GM19035 (cell line): ENCODE data around the gene IFNLR1.
A peak's percentile ranks its signal among the peaks of the same experiment; 100 is the strongest.
"Not testable (repeated sequence)": the region's sequence is repeated elsewhere in the genome, so short reads cannot be mapped to it uniquely, and the experiment has no call there.

ENCODE experiments used
- ATAC-seq: cut with Tn5 transposase; IDR thresholded peaks from one replicate; pipeline ENCODE4 v1.9.1; 2021; ENCODE audit not compliant: unreplicated experiment

The IFNLR1 gene

GRCh38 chr1:24186993-24187790 is at the start of gene IFNLR1:
TSS of gene IFNLR1 (minus strand) at chr1:24187289. CDS start at chr1:24187248, 41 bp downstream.
- peak; percentile 43 for ATAC-seq

DNA sequence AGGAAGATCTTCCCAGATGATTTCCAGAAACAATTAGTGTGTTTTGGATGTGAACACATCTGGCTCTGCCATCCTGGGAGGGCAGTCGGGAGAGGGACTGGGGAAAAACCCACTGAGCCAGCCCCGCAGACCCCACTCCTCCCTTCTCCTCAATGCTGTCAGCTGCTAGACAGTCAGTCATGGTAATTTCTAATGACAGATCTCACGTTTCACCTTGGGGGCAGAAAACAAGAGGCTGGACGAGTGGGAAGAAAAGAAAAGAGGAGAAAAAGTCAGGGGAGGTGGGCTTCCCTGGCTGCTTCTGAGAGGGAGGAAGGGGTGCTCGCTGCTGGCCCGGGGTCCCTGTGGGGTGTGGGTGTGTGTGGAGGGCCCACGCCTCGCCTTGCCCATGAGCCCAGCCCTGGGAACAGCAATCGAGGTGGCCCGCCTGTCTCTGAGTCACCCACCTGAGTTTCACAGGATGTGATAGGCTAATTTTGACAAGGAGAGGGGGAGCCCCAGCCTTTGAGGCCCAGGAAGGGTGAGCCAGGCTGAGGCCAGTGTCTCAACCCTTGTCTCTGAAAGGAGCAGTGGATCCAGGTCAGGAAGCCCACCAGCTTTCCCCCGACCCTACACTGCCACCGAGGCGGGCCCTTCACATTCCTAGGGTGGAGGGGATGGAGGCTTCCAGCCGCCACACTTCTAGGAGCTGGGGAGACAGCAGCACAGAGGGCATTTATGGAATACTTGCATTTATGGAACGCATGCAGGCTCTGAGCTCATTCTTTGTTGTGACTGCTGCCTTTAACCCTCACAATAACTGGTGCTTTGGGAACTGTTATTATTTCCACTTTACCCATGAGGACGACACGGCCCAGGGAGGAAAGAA is 49.1 kb upstream of the IFNLR1 start:
- ATAC-seq, result no peak

DNA sequence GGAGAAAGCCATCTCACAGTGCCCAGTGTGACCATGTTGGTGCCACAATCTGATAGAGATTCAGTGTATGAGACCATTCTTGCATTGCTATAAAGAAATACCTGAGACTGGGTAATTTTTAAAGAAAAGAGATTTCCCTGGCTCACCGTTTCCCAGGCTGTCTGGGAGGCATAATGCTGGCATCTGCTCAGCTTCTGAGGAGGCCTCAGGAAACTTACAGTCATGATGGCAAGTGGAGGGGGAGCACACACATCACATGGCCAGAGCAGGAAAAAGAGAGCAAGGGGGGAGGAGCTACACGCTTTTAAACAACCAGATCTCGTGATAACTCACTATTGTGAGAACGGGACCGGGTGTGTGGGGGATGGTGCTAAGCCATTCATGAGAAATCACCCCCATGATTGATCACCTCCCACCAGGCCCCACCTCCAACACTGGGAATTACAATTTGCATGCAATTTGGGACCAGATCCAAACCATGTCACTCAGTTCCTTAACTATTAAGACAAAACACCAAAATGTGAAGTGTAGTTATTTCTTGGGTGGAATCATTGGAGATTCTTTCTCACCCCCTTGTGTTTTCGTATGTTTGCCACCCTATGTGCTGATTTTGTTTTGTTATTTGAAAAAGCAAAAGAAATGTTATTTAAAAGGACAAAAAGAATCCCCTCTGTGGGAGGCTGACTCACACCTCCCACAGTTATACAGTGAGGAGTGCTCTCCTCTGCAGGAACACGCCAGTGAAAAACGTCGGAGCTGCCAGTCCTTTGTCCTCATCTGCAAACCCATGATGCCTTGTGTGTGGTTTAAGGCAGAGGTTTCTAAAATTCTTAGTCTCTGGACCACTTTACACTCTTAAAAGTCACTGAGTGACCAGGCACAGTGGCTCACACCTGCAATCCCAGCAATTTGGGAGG is 46.9 kb upstream of the IFNLR1 start:
- ATAC-seq, result no peak

- no peak for ATAC-seq
These were observed 44.6 kb upstream of the IFNLR1 start for GRCh38 chr1:24231701-24232100.

DNA sequence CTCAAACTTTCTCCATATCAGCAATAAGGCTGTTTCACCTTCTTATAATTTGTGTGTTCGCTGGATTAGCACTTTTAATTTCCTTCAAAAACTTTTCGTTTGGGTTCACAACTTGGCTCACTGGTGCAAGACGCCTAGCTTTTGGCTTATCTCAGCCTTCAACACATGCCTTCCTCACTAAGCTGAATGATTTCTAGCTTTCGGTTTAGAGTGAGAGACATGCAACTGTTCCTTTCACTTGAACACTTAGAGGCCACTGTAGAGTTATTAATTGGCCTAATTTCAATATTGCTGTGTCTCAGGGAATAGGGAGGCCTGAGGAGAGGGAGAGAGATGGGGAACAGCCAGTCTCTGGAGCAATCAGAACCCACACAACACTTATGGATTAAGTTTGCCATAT is 41.2 kb upstream of the IFNLR1 start:
- peak; percentile 59 for ATAC-seq

- no peak for ATAC-seq
These were observed 39.7 kb upstream of the IFNLR1 start for GRCh38 chr1:24226749-24227148.

DNA sequence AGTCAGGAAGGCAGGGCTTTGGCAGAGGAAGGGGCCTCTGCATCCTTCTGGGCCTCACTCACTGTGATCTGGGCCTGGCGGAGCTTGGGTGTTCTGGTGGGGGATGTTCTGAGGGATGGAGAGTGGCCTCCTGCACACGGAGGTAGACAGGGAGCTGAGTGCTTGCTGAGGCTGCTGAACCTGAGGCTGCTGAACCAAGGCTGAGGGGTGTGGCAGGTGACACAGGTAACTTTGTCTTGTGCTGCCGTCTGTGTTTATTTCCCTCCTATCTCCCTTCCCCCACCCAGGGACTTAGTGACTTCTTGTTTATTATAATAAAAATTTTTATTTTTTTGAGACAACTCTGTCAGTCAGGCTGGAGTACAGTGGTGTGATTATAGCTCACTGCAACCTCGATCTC is 37.7 kb upstream of the IFNLR1 start:
- ATAC-seq, result no peak

- ATAC-seq, result no peak
These were observed 37.0 kb upstream of the IFNLR1 start for GRCh38 chr1:24224086-24224485.

DNA sequence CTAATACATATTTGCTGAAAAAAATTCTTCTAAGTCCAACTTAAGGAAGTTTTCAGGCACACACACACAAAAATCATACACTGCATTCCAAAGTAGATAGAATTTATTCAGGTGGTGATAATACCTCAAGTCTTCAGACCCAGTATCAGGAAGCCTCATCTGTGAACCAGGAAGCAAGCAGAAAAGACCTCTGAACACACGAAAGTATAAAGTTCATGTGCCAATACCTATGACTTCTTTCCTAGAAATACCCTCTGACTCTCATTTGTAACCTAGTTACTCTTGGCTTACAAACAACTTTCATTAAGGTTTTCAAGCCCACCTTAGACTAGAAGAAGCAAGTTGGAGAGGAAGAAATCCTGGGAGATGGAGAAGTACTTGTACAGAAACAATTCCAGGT is 35.7 kb upstream of the IFNLR1 start:
- ATAC-seq, result no peak

GRCh38 chr1:24222008-24222605 is 35.0 kb upstream of the IFNLR1 start:
- ATAC-seq, result no peak

- ATAC-seq, result no peak
These were observed 34.2 kb upstream of the IFNLR1 start for GRCh38 chr1:24221246-24221645.

DNA sequence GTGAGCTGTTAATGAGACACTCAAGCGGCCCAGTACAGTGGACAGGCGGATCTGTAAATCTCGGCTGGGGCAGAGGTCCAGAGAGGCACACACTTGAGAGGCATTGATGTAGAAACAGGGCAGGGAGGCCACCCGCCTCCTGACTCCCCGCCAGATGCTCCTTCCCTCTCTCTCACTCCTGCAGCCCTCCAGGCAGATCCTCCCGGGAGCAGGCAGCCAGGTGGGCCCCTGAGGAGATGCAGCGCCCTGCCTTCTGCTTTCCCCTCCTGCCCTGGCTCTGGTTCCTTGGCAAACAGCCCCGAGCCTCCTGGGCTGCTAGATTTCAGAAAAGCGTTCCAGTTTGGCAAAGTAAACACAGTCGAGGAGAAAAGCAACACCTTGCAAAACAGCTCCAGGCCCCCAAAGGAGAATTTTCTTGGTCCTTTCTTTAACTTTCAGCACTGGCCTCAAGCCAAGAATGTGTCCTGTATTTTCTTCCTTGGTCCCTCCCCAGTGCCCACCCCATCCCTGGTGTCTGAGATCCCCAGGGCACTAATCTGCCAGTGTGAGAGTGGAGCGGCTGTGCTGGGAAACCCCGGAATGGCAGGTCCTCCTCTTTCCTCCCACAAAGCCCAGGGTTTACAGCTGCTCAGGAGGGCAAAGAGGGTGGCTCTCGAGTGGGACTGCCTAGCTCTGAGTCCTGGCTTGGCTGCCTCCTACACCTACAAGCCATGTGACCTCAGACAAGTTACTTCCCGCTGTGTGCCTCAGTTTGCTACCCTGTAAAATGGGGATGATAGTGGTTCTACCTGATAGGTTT is 29.4 kb upstream of the IFNLR1 start:
- no peak for ATAC-seq

GRCh38 chr1:24215226-24215814 is 28.2 kb upstream of the IFNLR1 start:
- ATAC-seq, result no peak

GRCh38 chr1:24212376-24212775 is 25.3 kb upstream of the IFNLR1 start:
- no peak for ATAC-seq

DNA sequence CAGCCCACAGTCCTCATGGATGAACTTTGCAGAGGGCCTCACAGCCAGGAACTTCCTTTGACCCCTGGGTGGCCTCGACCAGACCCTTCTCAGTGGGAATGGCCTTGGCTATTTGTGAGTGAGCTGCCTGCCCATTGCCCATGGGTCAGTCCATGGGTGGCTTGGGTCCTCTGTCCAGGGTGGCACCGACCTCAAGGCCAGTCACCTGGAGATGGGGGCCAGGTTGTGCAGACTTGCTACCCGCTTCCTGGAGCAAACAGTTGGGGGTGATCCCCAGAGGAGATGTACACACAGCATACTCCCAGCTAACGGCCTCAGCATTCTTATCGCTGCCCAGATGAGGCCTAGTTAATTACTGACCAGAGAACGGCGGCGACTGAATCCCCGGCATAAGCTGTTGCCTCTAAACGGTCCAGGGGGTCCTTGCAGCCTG is 23.1 kb upstream of the IFNLR1 start:
- ATAC-seq, result no peak

DNA sequence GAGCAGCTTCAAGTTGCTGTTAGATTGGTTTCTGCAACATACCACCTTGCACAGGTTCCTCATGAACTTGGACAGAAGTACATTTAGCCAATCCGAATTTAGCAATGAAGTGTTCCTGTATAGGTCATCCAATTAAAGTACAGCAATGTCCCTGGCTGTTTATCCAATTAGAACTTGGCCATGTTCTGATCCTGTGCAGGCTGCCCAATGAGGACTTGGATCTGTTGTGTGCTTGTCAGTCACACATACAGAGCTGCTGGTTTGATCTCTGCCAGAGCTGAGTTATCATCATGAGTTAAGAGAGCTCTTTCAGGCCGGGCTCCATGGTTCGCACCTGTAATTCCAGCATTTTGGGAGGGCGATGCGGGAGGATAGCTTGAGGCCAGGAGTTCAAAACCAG is 22.0 kb upstream of the IFNLR1 start:
- no peak for ATAC-seq

GRCh38 chr1:24207709-24208108 is 20.6 kb upstream of the IFNLR1 start:
- ATAC-seq, result no peak

DNA sequence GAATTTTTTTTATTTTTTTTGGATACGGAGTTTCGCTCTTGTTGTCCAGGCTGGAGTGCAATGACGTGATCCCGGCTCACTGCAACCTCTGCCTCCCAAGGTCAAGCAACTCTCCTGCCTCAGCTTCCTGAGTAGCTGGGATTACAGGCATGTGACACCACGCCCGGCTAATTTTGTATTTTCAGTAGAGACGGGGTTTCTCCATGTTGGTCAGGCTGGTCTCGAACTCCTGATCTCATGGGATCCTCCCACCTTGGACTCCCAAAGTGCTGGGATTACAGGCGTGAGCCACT is 20.3 kb upstream of the IFNLR1 start:
- not testable (repeated sequence) for ATAC-seq

GRCh38 chr1:24206516-24207394 is 19.7 kb upstream of the IFNLR1 start:
- ATAC-seq, result no peak
